ENCODE measurements around the gene CCSER2.
A peak's percentile ranks its signal among the peaks of the same experiment; 100 is the strongest.

CCSER2 gene

GRCh38 chr10:84352251-84352842 lies 24.0 kb downstream of the CCSER2 start:
- peak in 1 of 2 experiments; percentile 37 for DNase-seq

GRCh38 chr10:84353052-84353803 lies 24.8 kb downstream of the CCSER2 start:
- DNase-seq = no peak

GRCh38 chr10:84354623-84355022 lies 26.2 kb downstream of the CCSER2 start:
- no peak for DNase-seq

- no peak for DNase-seq
Observed at GRCh38 chr10:84355106-84355505, 26.7 kb downstream of the CCSER2 start.

- no peak for DNase-seq
Observed at GRCh38 chr10:84356928-84357327, 28.5 kb downstream of the CCSER2 start.

- DNase-seq = no peak
Observed at GRCh38 chr10:84358743-84359142, 30.4 kb downstream of the CCSER2 start.

GRCh38 chr10:84360637-84361365 lies 32.4 kb downstream of the CCSER2 start:
- DNase-seq = no peak

GRCh38 chr10:84365335-84365881 lies 37.0 kb downstream of the CCSER2 start:
- DNase-seq = no peak

- no peak for DNase-seq
Observed at GRCh38 chr10:84366041-84366440, 37.7 kb downstream of the CCSER2 start.

GRCh38 chr10:84367256-84367655 lies 38.9 kb downstream of the CCSER2 start:
- DNase-seq = no peak

GRCh38 chr10:84368828-84369227 lies 40.4 kb downstream of the CCSER2 start:
- DNase-seq = no peak

- DNase-seq = no peak
Observed at GRCh38 chr10:84370283-84370682, 41.9 kb downstream of the CCSER2 start.

GRCh38 chr10:84371944-84372343 lies 43.6 kb downstream of the CCSER2 start:
- DNase-seq = no peak

- no peak for DNase-seq
Observed at GRCh38 chr10:84373000-84373399, 44.6 kb downstream of the CCSER2 start.

GRCh38 chr10:84374455-84374854 lies 46.1 kb downstream of the CCSER2 start:
- DNase-seq = no peak

- peak; percentile 53 to 55 for DNase-seq
Observed at GRCh38 chr10:84375011-84375410, 46.6 kb downstream of the CCSER2 start.

GRCh38 chr10:84375881-84376280 lies 47.5 kb downstream of the CCSER2 start:
- DNase-seq = no peak

- no peak for DNase-seq
Observed at GRCh38 chr10:84388148-84388547, 59.8 kb downstream of the CCSER2 start.

GRCh38 chr10:84390364-84390763 lies 62.0 kb downstream of the CCSER2 start:
- DNase-seq = no peak

GRCh38 chr10:84391326-84391725 lies 62.9 kb downstream of the CCSER2 start:
- DNase-seq = no peak

- no peak for DNase-seq
Observed at GRCh38 chr10:84392181-84392580, 63.8 kb downstream of the CCSER2 start.

GRCh38 chr10:84395581-84395980 lies 67.2 kb downstream of the CCSER2 start:
- DNase-seq = no peak

GRCh38 chr10:84397735-84398144 lies 69.4 kb downstream of the CCSER2 start:
- no peak for DNase-seq

GRCh38 chr10:84398696-84399095 lies 70.3 kb downstream of the CCSER2 start:
- DNase-seq = peak; percentile 11 to 23
